ENCODE data around the gene SSMEM1. TPM values are rescaled to one million over a fixed set of nuclear protein-coding genes. Genes with fewer than 3 reads are reported as not detected.

Gene SSMEM1
- total and polyA plus RNA-seq, 8 donors: 0.18 TPM; not detected in 7

DNA sequence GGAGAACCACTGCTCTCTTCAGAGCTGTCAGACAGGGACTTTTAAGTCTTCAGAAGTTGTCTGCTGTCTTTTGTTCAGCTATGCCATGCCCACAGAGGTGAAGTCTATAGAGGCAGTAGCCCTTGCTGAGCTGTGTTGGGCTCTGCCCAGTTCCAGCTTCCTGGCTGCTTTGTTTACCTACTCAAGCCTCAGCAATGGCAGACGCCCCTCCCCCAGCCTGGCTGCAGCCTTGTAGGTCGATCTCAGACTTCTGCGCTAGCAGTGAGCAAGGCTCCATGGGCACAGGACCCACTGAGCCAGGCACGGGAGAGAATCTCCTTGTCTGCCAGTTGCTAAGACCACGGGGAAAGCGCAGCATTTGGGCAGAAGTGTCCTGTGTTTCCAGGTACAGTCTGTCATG, 46.9 kb downstream of the SSMEM1 start:
- H3K36me3 ChIP-seq: no peaks in the 10 kb centered on the region
- no peaks in the 10 kb centered on the region for H3K27me3 ChIP-seq
- H3K4me3 ChIP-seq: no peak overlapping the region
- peaks cover 4 to 52% of the 10 kb centered on the region in 2 donors for H3K9me3 ChIP-seq
- DNase-seq: no peak
- H3K4me1 ChIP-seq: no peaks in the 10 kb centered on the region
- intact Hi-C loops (cut with DNase I): no loop called here
- no peak overlapping the region for H3K27ac ChIP-seq
- TF ChIP-seq, protein P1, sequence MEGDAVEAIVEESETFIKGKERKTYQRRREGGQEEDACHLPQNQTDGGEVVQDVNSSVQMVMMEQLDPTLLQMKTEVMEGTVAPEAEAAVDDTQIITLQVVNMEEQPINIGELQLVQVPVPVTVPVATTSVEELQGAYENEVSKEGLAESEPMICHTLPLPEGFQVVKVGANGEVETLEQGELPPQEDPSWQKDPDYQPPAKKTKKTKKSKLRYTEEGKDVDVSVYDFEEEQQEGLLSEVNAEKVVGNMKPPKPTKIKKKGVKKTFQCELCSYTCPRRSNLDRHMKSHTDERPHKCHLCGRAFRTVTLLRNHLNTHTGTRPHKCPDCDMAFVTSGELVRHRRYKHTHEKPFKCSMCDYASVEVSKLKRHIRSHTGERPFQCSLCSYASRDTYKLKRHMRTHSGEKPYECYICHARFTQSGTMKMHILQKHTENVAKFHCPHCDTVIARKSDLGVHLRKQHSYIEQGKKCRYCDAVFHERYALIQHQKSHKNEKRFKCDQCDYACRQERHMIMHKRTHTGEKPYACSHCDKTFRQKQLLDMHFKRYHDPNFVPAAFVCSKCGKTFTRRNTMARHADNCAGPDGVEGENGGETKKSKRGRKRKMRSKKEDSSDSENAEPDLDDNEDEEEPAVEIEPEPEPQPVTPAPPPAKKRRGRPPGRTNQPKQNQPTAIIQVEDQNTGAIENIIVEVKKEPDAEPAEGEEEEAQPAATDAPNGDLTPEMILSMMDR (IDR thresholded peaks at IDR 0.05): no peak
- no peak for ATAC-seq

DNA sequence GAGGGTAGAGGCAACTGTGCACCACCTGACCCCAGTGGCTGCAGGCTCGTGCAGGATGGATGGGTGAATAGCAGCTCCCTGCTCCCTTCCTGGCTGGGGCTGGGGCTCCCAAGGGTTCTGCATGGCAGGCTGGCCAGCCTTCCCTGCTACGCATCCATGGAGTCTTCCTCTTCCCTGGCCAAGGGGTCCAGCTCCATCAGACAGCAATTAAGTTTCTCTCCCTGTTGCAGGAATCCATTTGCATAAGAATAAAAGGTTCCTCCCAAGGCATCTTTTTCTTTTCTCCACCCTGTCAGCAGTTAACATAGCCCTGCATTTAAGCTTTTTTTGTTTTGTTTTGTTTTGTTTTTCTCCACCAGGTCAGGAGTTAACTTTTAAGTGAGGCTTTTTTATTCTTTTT, 49.0 kb downstream of the SSMEM1 start:
- TF ChIP-seq, protein P1 (IDR thresholded peaks at IDR 0.05): no peak
- Histone ChIP-seq H3K27ac (no peak overlapping the region), H3K4me1 (no peaks in the 10 kb centered on the region), H3K36me3 (no peaks in the 10 kb centered on the region), H3K27me3 (no peaks in the 10 kb centered on the region), H3K4me3 (no peak overlapping the region), H3K9me3 (peaks cover 4 to 69% of the 10 kb centered on the region in 2 donors)
- DNase-seq: no peak
- intact Hi-C loops (cut with DNase I): no loop called here
- ATAC-seq: no peak

DNA sequence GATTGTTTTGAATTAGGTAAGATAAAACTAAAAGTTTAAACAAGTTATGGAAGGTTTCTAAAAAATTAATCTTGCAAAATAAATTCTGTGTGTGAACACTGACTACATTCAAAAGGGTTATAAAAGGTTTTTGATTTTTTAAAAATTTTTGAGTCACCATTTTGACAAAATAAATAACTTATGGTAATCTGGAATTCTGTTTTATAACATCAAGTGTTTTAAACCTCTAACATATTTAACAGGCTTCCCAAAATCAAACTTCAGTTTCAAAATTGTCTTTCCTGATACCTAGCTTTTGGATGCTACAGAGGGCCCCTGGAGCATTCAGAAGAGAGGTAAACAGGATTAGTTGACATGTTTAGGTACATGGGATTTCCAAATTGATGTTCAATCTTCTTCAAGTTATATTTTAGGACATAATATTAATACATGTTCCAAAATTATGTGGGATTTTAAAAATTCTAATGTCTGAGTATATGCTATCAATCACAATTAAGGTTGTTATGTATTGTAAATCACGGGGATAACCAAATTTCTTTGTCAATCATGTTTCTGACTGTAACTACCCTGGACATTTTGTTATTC, 50.9 kb downstream of the SSMEM1 start:
- DNase-seq (no peak), ATAC-seq (no peak)
- Histone ChIP-seq H3K36me3 (no peaks in the 10 kb centered on the region), H3K9me3 (peaks cover 4 to 64% of the 10 kb centered on the region in 2 donors), H3K27me3 (no peaks in the 10 kb centered on the region), H3K27ac (no peak overlapping the region), H3K4me1 (no peaks in the 10 kb centered on the region), H3K4me3 (no peak overlapping the region)
- intact Hi-C loops (cut with DNase I): no loop called here
- TF ChIP-seq, protein P1 (IDR thresholded peaks at IDR 0.05): no peak

DNA sequence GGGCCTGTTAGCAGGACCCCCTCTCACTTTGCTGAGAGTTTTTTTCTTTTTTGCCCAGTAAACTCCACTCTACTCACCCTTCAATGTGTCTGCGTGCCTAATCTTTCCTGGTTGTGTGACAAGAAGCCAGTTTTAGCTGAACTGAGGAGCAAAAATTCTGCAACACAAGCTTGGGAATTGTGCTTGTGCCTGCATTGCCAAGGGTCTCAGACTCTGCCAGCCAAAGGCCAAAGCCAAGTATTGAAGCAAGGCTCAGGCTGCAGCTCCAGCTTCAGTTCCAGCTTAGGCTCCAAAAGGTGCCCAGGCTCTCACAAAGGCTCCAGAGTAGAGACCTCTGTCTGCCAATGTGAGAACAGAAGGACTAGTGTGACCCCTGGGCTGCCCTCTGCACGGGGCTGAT, 54.8 kb downstream of the SSMEM1 start:
- TF ChIP-seq, protein P1 (IDR thresholded peaks at IDR 0.05): no peak
- no peaks in the 10 kb centered on the region for H3K4me1 ChIP-seq
- peaks cover 4 to 37% of the 10 kb centered on the region in 2 donors for H3K9me3 ChIP-seq
- H3K36me3 ChIP-seq: no peaks in the 10 kb centered on the region
- ATAC-seq: no peak
- no peaks in the 10 kb centered on the region for H3K27me3 ChIP-seq
- intact Hi-C loops (cut with DNase I): no loop called here
- DNase-seq: no peak
- no peak overlapping the region for H3K4me3 ChIP-seq
- no peak overlapping the region for H3K27ac ChIP-seq

DNA sequence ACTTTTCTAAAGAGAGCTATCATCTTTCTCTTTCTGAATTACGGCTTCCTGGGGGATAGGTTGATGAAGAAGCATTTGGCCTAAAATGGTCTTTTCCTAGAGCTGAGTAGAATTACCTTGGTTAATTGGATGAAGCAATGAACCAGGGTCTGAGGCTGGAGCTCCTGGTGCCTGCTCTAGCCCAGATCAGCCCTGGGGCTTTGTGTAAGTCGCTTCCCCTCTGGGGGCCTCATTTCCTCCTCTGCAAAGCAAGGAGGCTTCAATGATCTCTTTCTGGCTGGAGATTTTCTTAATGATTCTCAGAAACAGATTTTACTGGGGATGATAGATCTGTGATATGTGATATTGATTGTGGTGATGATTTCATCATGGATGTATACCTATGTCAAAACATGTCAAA, 55.5 kb downstream of the SSMEM1 start:
- Histone ChIP-seq H3K27ac (no peak overlapping the region), H3K4me3 (no peak overlapping the region), H3K4me1 (no peaks in the 10 kb centered on the region), H3K9me3 (peaks cover 4 to 31% of the 10 kb centered on the region in 2 donors), H3K36me3 (no peaks in the 10 kb centered on the region), H3K27me3 (no peaks in the 10 kb centered on the region)
- DNase-seq (no peak), ATAC-seq (no peak)
- TF ChIP-seq, protein P1 (IDR thresholded peaks at IDR 0.05): no peak
- intact Hi-C loops (cut with DNase I): no loop called here

Other genes with a start within 250 kb of the SSMEM1 start
- 10 to 100 TPM; 10.9 to 13.7 TPM for gene ZC3HC1, start 156.5 kb upstream of the SSMEM1 start, total RNA-seq
- gene ZC3HC1, start 156.5 kb upstream of the SSMEM1 start, polyA plus RNA-seq (ENCODE audit: insufficient read length in 6 of 6): 10 to 100 TPM; 24.6 to 26.5 (median 25.7) TPM
- 10 to 100 TPM; 33.3 to 36.3 TPM for gene KLHDC10, start 137.3 kb upstream of the SSMEM1 start, total RNA-seq
- 10 to 100 TPM; 35.7 to 39.7 (median 38.5) TPM for gene KLHDC10, start 137.3 kb upstream of the SSMEM1 start, polyA plus RNA-seq (ENCODE audit: insufficient read length in 6 of 6)
- gene TMEM209, start 2.5 kb upstream of the SSMEM1 start, total RNA-seq: 10 to 100 TPM; 19.7 to 23.5 TPM
- gene TMEM209, start 2.5 kb upstream of the SSMEM1 start, polyA plus RNA-seq (ENCODE audit: insufficient read length in 6 of 6): 10 to 100 TPM; 18.8 to 21.5 (median 20.3) TPM
- not detected for gene CPA2, start 59.0 kb downstream of the SSMEM1 start, total RNA-seq
- under 1 TPM; 0.20 to 0.57 (median 0.33) TPM for gene CPA2, start 59.0 kb downstream of the SSMEM1 start, polyA plus RNA-seq (ENCODE audit: insufficient read length in 6 of 6)
- gene CPA4, start 85.3 kb downstream of the SSMEM1 start, total RNA-seq: 1 to 10 TPM in 1 of 2 donors, under 1 TPM in 1; 0.20 to 1.5 TPM
- gene CPA4, start 85.3 kb downstream of the SSMEM1 start, polyA plus RNA-seq (ENCODE audit: insufficient read length in 6 of 6): under 1 TPM; 0.39 to 0.68 (median 0.56) TPM
- gene CPA5, start 137.0 kb downstream of the SSMEM1 start, total RNA-seq: not detected
- under 1 TPM; 0.13 to 0.96 (median 0.65) TPM for gene CPA5, start 137.0 kb downstream of the SSMEM1 start, polyA plus RNA-seq (ENCODE audit: insufficient read length in 6 of 6)
- gene CPA1, start 172.6 kb downstream of the SSMEM1 start, total RNA-seq: under 1 TPM in 1 of 2 donors, not detected in 1; 0.34 TPM
- 1 to 10 TPM in 3 of 6 donors, under 1 TPM in 3; 0.57 to 1.5 (median 1.0) TPM for gene CPA1, start 172.6 kb downstream of the SSMEM1 start, polyA plus RNA-seq (ENCODE audit: insufficient read length in 6 of 6)
- gene CEP41, start 233.2 kb downstream of the SSMEM1 start, total RNA-seq: 10 to 100 TPM; 12.4 to 16.0 TPM
- gene CEP41, start 233.2 kb downstream of the SSMEM1 start, polyA plus RNA-seq (ENCODE audit: insufficient read length in 6 of 6): 10 to 100 TPM; 28.2 to 34.2 (median 30.0) TPM

Measured in left lung (tissue), 10 donors.